T-cell (primary cell): ENCODE measurements around the gene NRG3. TPM values are rescaled to one million over a fixed set of nuclear protein-coding genes. Genes with fewer than 3 reads are reported as not detected.

Experiments
- ATAC-seq, 4 experiments: fragments of 200-7000 bp in 3 of 4; fragments of 150-1000 bp in 1 of 4; cut with Tn5 transposase; replicated peaks in 1 of 4; 1 replicate in 3 of 4; 2 replicates in 1 of 4; pipeline ENCODE4 v1.10.0; 2021; ENCODE audit warnings: moderate library complexity in 3 of 4, mild to moderate bottlenecking in 2 of 4, moderate number of reproducible peaks in 1 of 4
- CTCF ChIA-PET, 2 donors: fragments of 300-600 bp; sonication (Branson Sonifier 250); formaldehyde crosslinking; loops; one replicate each; lab custom pipeline; 2022; ENCODE audit warnings: antibody characterized with exemption in 2 of 2; lab: Charles Lee
- POLR2A ChIA-PET, 2 donors: fragments of 300-600 bp; sonication (Branson Sonifier 250); formaldehyde crosslinking; loops; one replicate each; lab custom pipeline; 2022; ENCODE audit warnings: antibody characterized with exemption in 2 of 2; lab: Charles Lee
- DNase-seq, 35 experiments: peaks; one replicate each; pipeline versions ENCODE4 v3.0.0 to v3.0.0-alpha.2; 2013 to 2023
- H3K27ac ChIP-seq: one replicate; pipeline ENCODE4 v1.5.1; 2013; ENCODE audit warnings: low read length
- H3K27me3 ChIP-seq, 2 experiments: replicated peaks in 1 of 2; 1 replicate in 1 of 2; 2 replicates in 1 of 2; pipeline versions ENCODE4 v1.6.1 to v1.7.0; 2013; ENCODE audit warnings: low read length in 1 of 2, mixed read lengths in 1 of 2; ENCODE audit not compliant: control insufficient read depth in 2 of 2, insufficient read depth in 2 of 2; ENCODE audit errors: extremely low read depth in 1 of 2
- H3K36me3 ChIP-seq, 2 donors: 1 replicate in 1 of 2; 2 replicates in 1 of 2; pipeline versions ENCODE4 v1.6.1 to v1.7.0; 2013; ENCODE audit warnings: low read length in 1 of 2; ENCODE audit not compliant: control insufficient read depth in 2 of 2, insufficient read depth in 1 of 2; ENCODE audit errors: extremely low read depth in 1 of 2
- H3K4me1 ChIP-seq, 2 experiments: 1 replicate in 1 of 2; 2 replicates in 1 of 2; pipeline versions ENCODE4 v1.6.1 to v1.7.0; 2013; ENCODE audit warnings: low read length in 2 of 2, mixed read lengths in 1 of 2; ENCODE audit not compliant: insufficient read depth in 2 of 2, control insufficient read depth in 1 of 2; ENCODE audit errors: extremely low read depth in 1 of 2
- H3K4me3 ChIP-seq, 2 donors: 1 replicate in 1 of 2; 2 replicates in 1 of 2; pipeline versions ENCODE4 v1.5.1 to v1.7.0; 2013; ENCODE audit warnings: mild to moderate bottlenecking in 2 of 2, low read length in 1 of 2, moderate library complexity in 1 of 2; ENCODE audit not compliant: control insufficient read depth in 1 of 2; ENCODE audit errors: extremely low read depth in 1 of 2
- H3K9me3 ChIP-seq: 2 replicates; pipeline ENCODE4 v1.7.0; 2013
- H3K27ac Mint-ChIP-seq, 2 donors: one replicate each; pipeline ENCODE4 v1.8.0; 2020 to 2021; ENCODE audit warnings: mild to moderate bottlenecking in 2 of 2, mixed read lengths in 2 of 2
- H3K27me3 Mint-ChIP-seq, 2 donors: one replicate each; pipeline ENCODE4 v1.8.0; 2021 to 2022; ENCODE audit warnings: mixed read lengths in 2 of 2
- H3K36me3 Mint-ChIP-seq: one replicate; pipeline ENCODE4 v1.8.0; 2021; ENCODE audit warnings: mixed read lengths
- H3K4me1 Mint-ChIP-seq, 3 donors: one replicate each; pipeline ENCODE4 v1.8.0; 2020 to 2022; ENCODE audit warnings: mixed read lengths in 3 of 3, mild to moderate bottlenecking in 1 of 3
- H3K4me3 Mint-ChIP-seq, 3 donors: one replicate each; pipeline ENCODE4 v1.8.0; 2020 to 2022; ENCODE audit warnings: mild to moderate bottlenecking in 3 of 3, mixed read lengths in 3 of 3, moderate library complexity in 3 of 3
- H3K9me3 Mint-ChIP-seq, 3 donors: one replicate each; pipeline ENCODE4 v1.8.0; 2020 to 2022; ENCODE audit warnings: mixed read lengths in 3 of 3
- WGBS: methylation state at CpG from one replicate; pipeline ENCODE4 v1.1.5; 2013; ENCODE audit warnings: missing lambda C conversion rate; ENCODE audit not compliant: insufficient coverage; 5-methylcytosine and 5-hydroxymethylcytosine counted together
- total RNA-seq, 35 experiments: library from RNA in 6 of 35; stranded (reverse) in 6 of 35; fragments of 120-200 nt in 1 of 35; gene quantifications; one replicate each; pipeline versions ENCODE4 v1.2.1 to v1.2.4 and lab custom pipeline; 2013 to 2026

The NRG3 gene
- total RNA-seq, 5 donors from 2014 or later (not counting 1 experiment from before 2014, with no cell fraction given), result 0.12 TPM; not detected in 4

- no CpG with 5 or more reads among the region's 1 CpG for WGBS
- H3K36me3 Mint-ChIP-seq, result no peaks in the 10 kb centered on the region
- Histone ChIP-seq H3K9me3 (no peaks in the 10 kb centered on the region), H3K36me3 (no peaks in the 10 kb centered on the region), H3K4me1 (no peaks in the 10 kb centered on the region), H3K4me3 (no peak overlapping the region), H3K27ac (no peak overlapping the region), H3K27me3 (no peaks in the 10 kb centered on the region)
- ChIA-PET POLR2A (no interaction called here), CTCF (interaction anchor here in 1 of 2 donors (0.5 kb wide), 1 partner anchor 28 kb away, joined by 3 read pairs; no protein-coding TSS in a partner anchor)
- DNase-seq, result no peak
- no peak overlapping the region for H3K4me3 Mint-ChIP-seq
- H3K4me1 Mint-ChIP-seq, result no peaks in the 10 kb centered on the region
- no peaks in the 10 kb centered on the region for H3K27me3 Mint-ChIP-seq
- H3K27ac Mint-ChIP-seq, result no peak overlapping the region
- H3K9me3 Mint-ChIP-seq, result peaks cover 0 to 19% (median 12%) of the 10 kb centered on the region in 3 donors
- no peak for ATAC-seq
Observed at GRCh38 chr10:82266438-82266837, 391.4 kb downstream of the NRG3 start.

- ATAC-seq (no peak), DNase-seq (no peak)
- ChIA-PET CTCF (interaction anchor here in 1 of 2 donors (0.5 kb wide), 1 partner anchor 29 kb away, joined by 3 read pairs; no protein-coding TSS in a partner anchor), POLR2A (no interaction called here)
- H3K27me3 Mint-ChIP-seq, result no peaks in the 10 kb centered on the region
- peaks cover 0 to 19% (median 12%) of the 10 kb centered on the region in 3 donors for H3K9me3 Mint-ChIP-seq
- H3K36me3 ChIP-seq, result no peaks in the 10 kb centered on the region
- H3K27ac ChIP-seq, result no peak overlapping the region
- no peak overlapping the region for H3K4me3 Mint-ChIP-seq
- H3K27me3 ChIP-seq, result no peaks in the 10 kb centered on the region
- H3K4me3 ChIP-seq, result no peak overlapping the region
- no peak overlapping the region for H3K27ac Mint-ChIP-seq
- H3K4me1 ChIP-seq, result no peaks in the 10 kb centered on the region
- H3K36me3 Mint-ChIP-seq, result no peaks in the 10 kb centered on the region
- no peaks in the 10 kb centered on the region for H3K4me1 Mint-ChIP-seq
- WGBS, result 100% methylated on average over 2 of the region's 2 CpGs
- H3K9me3 ChIP-seq, result no peaks in the 10 kb centered on the region
Observed at GRCh38 chr10:82267014-82267413, 392.0 kb downstream of the NRG3 start.

- H3K36me3 Mint-ChIP-seq, result no peaks in the 10 kb centered on the region
- DNase-seq, result no peak
- H3K4me3 Mint-ChIP-seq, result no peak overlapping the region
- ATAC-seq, result no peak
- Histone ChIP-seq H3K4me1 (no peaks in the 10 kb centered on the region), H3K36me3 (no peaks in the 10 kb centered on the region), H3K27ac (no peak overlapping the region), H3K4me3 (no peak overlapping the region), H3K27me3 (no peaks in the 10 kb centered on the region), H3K9me3 (no peaks in the 10 kb centered on the region)
- CTCF ChIA-PET, result no interaction called here
- H3K4me1 Mint-ChIP-seq, result no peaks in the 10 kb centered on the region
- peaks cover 0 to 19% (median 12%) of the 10 kb centered on the region in 3 donors for H3K9me3 Mint-ChIP-seq
- no peaks in the 10 kb centered on the region for H3K27me3 Mint-ChIP-seq
- no CpG with 5 or more reads among the region's 2 CpGs for WGBS
- POLR2A ChIA-PET, result no interaction called here
- no peak overlapping the region for H3K27ac Mint-ChIP-seq
Observed at GRCh38 chr10:82267465-82267864, 392.5 kb downstream of the NRG3 start.

- DNase-seq (no peak), ATAC-seq (no peak)
- Mint-ChIP-seq H3K4me1 (no peaks in the 10 kb centered on the region), H3K27me3 (no peaks in the 10 kb centered on the region), H3K9me3 (peaks cover under 1 to 19% (median 12%) of the 10 kb centered on the region in 3 donors), H3K27ac (no peak overlapping the region), H3K4me3 (no peak overlapping the region), H3K36me3 (no peaks in the 10 kb centered on the region)
- Histone ChIP-seq H3K4me1 (no peaks in the 10 kb centered on the region), H3K4me3 (no peak overlapping the region), H3K9me3 (no peaks in the 10 kb centered on the region), H3K27me3 (no peaks in the 10 kb centered on the region), H3K36me3 (no peaks in the 10 kb centered on the region), H3K27ac (no peak overlapping the region)
- ChIA-PET POLR2A (no interaction called here), CTCF (no interaction called here)
- no CpG with 5 or more reads among the region's 2 CpGs for WGBS
Observed at GRCh38 chr10:82267960-82268359, 393.0 kb downstream of the NRG3 start.

- Histone ChIP-seq H3K4me1 (no peaks in the 10 kb centered on the region), H3K9me3 (no peaks in the 10 kb centered on the region), H3K36me3 (no peaks in the 10 kb centered on the region), H3K27me3 (no peaks in the 10 kb centered on the region), H3K4me3 (no peak overlapping the region), H3K27ac (no peak overlapping the region)
- WGBS, result no CpG with 5 or more reads among the region's 1 CpG
- Mint-ChIP-seq H3K36me3 (no peaks in the 10 kb centered on the region), H3K27ac (no peak overlapping the region), H3K27me3 (no peaks in the 10 kb centered on the region), H3K9me3 (peaks cover 2 to 8% (median 3%) of the 10 kb centered on the region in 3 donors), H3K4me3 (no peak overlapping the region), H3K4me1 (no peaks in the 10 kb centered on the region)
- ATAC-seq, result no peak
- CTCF ChIA-PET, result no interaction called here
- POLR2A ChIA-PET, result no interaction called here
- DNase-seq, result no peak
Observed at GRCh38 chr10:82277591-82277990, 402.6 kb downstream of the NRG3 start.

GRCh38 chr10:82278401-82279182 is 403.6 kb downstream of the NRG3 start:
- peaks cover 0 to 8% (median 7%) of the 10 kb centered on the region in 3 donors for H3K9me3 Mint-ChIP-seq
- H3K4me3 Mint-ChIP-seq, result no peak overlapping the region
- ATAC-seq (no peak), DNase-seq (no peak)
- H3K4me1 ChIP-seq, result no peaks in the 10 kb centered on the region
- 48% methylated on average over 3 of the region's 10 CpGs for WGBS
- H3K27me3 Mint-ChIP-seq, result no peaks in the 10 kb centered on the region
- H3K36me3 ChIP-seq, result no peaks in the 10 kb centered on the region
- no peak overlapping the region for H3K4me3 ChIP-seq
- H3K27ac ChIP-seq, result no peak overlapping the region
- no peaks in the 10 kb centered on the region for H3K36me3 Mint-ChIP-seq
- H3K27me3 ChIP-seq, result no peaks in the 10 kb centered on the region
- no peaks in the 10 kb centered on the region for H3K4me1 Mint-ChIP-seq
- H3K9me3 ChIP-seq, result no peaks in the 10 kb centered on the region
- H3K27ac Mint-ChIP-seq, result no peak overlapping the region
- CTCF ChIA-PET, result no interaction called here
- POLR2A ChIA-PET, result no interaction called here
